ENCODE data around the gene SMIM35.

The SMIM35 gene

GRCh38 chr11:118100691-118101232 lies 14.0 kb upstream of the SMIM35 start:
- Histone ChIP-seq H3K27ac (ENCODE audit: low read depth, low read length) (no peak overlapping the region), H3K4me2 (ENCODE audit: low read depth, low read length, poor library complexity, severe bottlenecking) (no peak overlapping the region)

GRCh38 chr11:118099838-118100556 lies 13.2 kb upstream of the SMIM35 start:
- Histone ChIP-seq H3K4me3 (ENCODE audit: insufficient read depth, low read length, poor library complexity, severe bottlenecking) (no peak overlapping the region), H3K9ac (ENCODE audit: low read length) (no peak overlapping the region), H3K9me3 (ENCODE audit: insufficient read depth, low read length) (no peaks in the 10 kb centered on the region), H4K20me1 (ENCODE audit: low read depth, low read length) (no peaks in the 10 kb centered on the region), H3K27me3 (ENCODE audit: low read length) (no peaks in the 10 kb centered on the region), H3K27ac (ENCODE audit: low read depth, low read length) (no peak overlapping the region), H3K9me2 (replicated peaks; ENCODE audit: insufficient read depth, low read length) (no peaks in the 10 kb centered on the region), H2AFZ (ENCODE audit: low read depth, low read length, severe bottlenecking) (no peak overlapping the region), H3K4me2 (ENCODE audit: low read depth, low read length, poor library complexity, severe bottlenecking) (no peak overlapping the region), H3K79me2 (ENCODE audit: insufficient read depth, low read length) (no peaks in the 10 kb centered on the region), H3K36me3 (ENCODE audit: low read length) (no peaks in the 10 kb centered on the region), H3F3A (ENCODE audit: insufficient read depth) (no peaks in the 10 kb centered on the region)
- no peak for TF ChIP-seq EZH2phosphoT487 (conservative IDR thresholded peaks at IDR 0.05; ENCODE audit: low read length)
- no peak for TF ChIP-seq CTCF (IDR thresholded peaks at IDR 0.05; ENCODE audit: insufficient read depth, low read length, poor library complexity, severe bottlenecking)

More at GRCh38 chr11:118100691-118101232, 14.0 kb upstream of the SMIM35 start:
- Histone ChIP-seq H4K20me1 (ENCODE audit: low read depth, low read length) (no peaks in the 10 kb centered on the region), H3K27me3 (ENCODE audit: low read length) (no peaks in the 10 kb centered on the region), H3K9me2 (replicated peaks; ENCODE audit: insufficient read depth, low read length) (no peaks in the 10 kb centered on the region), H3F3A (ENCODE audit: insufficient read depth) (no peaks in the 10 kb centered on the region), H2AFZ (ENCODE audit: low read depth, low read length, severe bottlenecking) (no peak overlapping the region), H3K9me3 (ENCODE audit: insufficient read depth, low read length) (no peaks in the 10 kb centered on the region), H3K79me2 (ENCODE audit: insufficient read depth, low read length) (no peaks in the 10 kb centered on the region), H3K36me3 (ENCODE audit: low read length) (no peaks in the 10 kb centered on the region), H3K9ac (ENCODE audit: low read length) (no peak overlapping the region), H3K4me3 (ENCODE audit: insufficient read depth, low read length, poor library complexity, severe bottlenecking) (no peak overlapping the region)
- TF ChIP-seq CTCF (IDR thresholded peaks at IDR 0.05; ENCODE audit: insufficient read depth, low read length, poor library complexity, severe bottlenecking) (no peak), EZH2phosphoT487 (conservative IDR thresholded peaks at IDR 0.05; ENCODE audit: low read length) (no peak)

GRCh38 chr11:118098996-118099837 lies 12.5 kb upstream of the SMIM35 start:
- H3F3A ChIP-seq (ENCODE audit: insufficient read depth): no peaks in the 10 kb centered on the region
- no peak overlapping the region for H3K4me2 ChIP-seq (ENCODE audit: low read depth, low read length, poor library complexity, severe bottlenecking)
- no peak for TF ChIP-seq CTCF (IDR thresholded peaks at IDR 0.05; ENCODE audit: insufficient read depth, low read length, poor library complexity, severe bottlenecking)
- no peak for TF ChIP-seq EZH2phosphoT487 (conservative IDR thresholded peaks at IDR 0.05; ENCODE audit: low read length)
- no peaks in the 10 kb centered on the region for H3K9me2 ChIP-seq (replicated peaks; ENCODE audit: insufficient read depth, low read length)
- no peak overlapping the region for H3K9ac ChIP-seq (ENCODE audit: low read length)
- no peaks in the 10 kb centered on the region for H4K20me1 ChIP-seq (ENCODE audit: low read depth, low read length)
- no peaks in the 10 kb centered on the region for H3K27me3 ChIP-seq (ENCODE audit: low read length)
- no peaks in the 10 kb centered on the region for H3K36me3 ChIP-seq (ENCODE audit: low read length)
- H3K27ac ChIP-seq (ENCODE audit: low read depth, low read length): no peak overlapping the region
- H3K79me2 ChIP-seq (ENCODE audit: insufficient read depth, low read length): no peaks in the 10 kb centered on the region
- H3K4me3 ChIP-seq (ENCODE audit: insufficient read depth, low read length, poor library complexity, severe bottlenecking): no peak overlapping the region
- no peaks in the 10 kb centered on the region for H3K9me3 ChIP-seq (ENCODE audit: insufficient read depth, low read length)
- H2AFZ ChIP-seq (ENCODE audit: low read depth, low read length, severe bottlenecking): no peak overlapping the region

All from SU-DHL-6 (cell line).